IPS DF 6.9 (cell line): ENCODE data around the gene CALU.
A peak's percentile ranks its signal among the peaks of the same experiment; 100 is the strongest.

Experiments used
- DNase-seq: peaks from one replicate; pipeline ENCODE4 v3.0.0-alpha.2; 2013; ENCODE audit warnings: low read depth, low spot score
- H3K27ac ChIP-seq: one replicate; pipeline ENCODE4 v1.5.1; 2013; ENCODE audit warnings: low read length, control low read depth
- H3K27me3 ChIP-seq: 2 replicates; pipeline ENCODE4 v1.6.1; 2013; ENCODE audit warnings: mild to moderate bottlenecking, low read length; ENCODE audit not compliant: control insufficient read depth, insufficient read depth
- H3K36me3 ChIP-seq: 2 replicates; pipeline ENCODE4 v1.6.1; 2013; ENCODE audit warnings: low read length; ENCODE audit not compliant: control insufficient read depth, insufficient read depth
- H3K4me1 ChIP-seq: 2 replicates; pipeline ENCODE4 v1.6.1; 2013; ENCODE audit warnings: low read length; ENCODE audit not compliant: control insufficient read depth, insufficient read depth
- H3K4me3 ChIP-seq: 2 replicates; pipeline ENCODE4 v1.5.1; 2013; ENCODE audit warnings: mild to moderate bottlenecking, low read length
- H3K9me3 ChIP-seq: 2 replicates; pipeline ENCODE4 v1.6.1; 2013; ENCODE audit warnings: low read length, inconsistent platforms; ENCODE audit not compliant: control insufficient read depth, insufficient read depth
- WGBS: extraction: QIAGEN DNeasy Blood & Tissue Kit; methylation state at CpG from one replicate; pipeline ENCODE4 v1.1.7; 2013; ENCODE audit warnings: mixed read lengths, missing lambda C conversion rate; ENCODE audit not compliant: insufficient read length, insufficient coverage; 5-methylcytosine and 5-hydroxymethylcytosine counted together

Gene CALU

GRCh38 chr7:128703609-128704241, 35.4 kb upstream of the CALU start:
- no peak overlapping the region for H3K27ac ChIP-seq
- no CpG with 5 or more reads among the region's 7 CpGs for WGBS
- H3K9me3 ChIP-seq, result no peaks in the 10 kb centered on the region
- H3K4me3 ChIP-seq, result no peak overlapping the region
- peaks cover 3% of the 10 kb centered on the region; the same call in 1 of the 2 replicates for H3K4me1 ChIP-seq
- H3K27me3 ChIP-seq, result no peaks in the 10 kb centered on the region
- no peak for DNase-seq
- H3K36me3 ChIP-seq, result no peaks in the 10 kb centered on the region

GRCh38 chr7:128705891-128706333, 33.2 kb upstream of the CALU start:
- Histone ChIP-seq H3K4me3 (no peak overlapping the region), H3K9me3 (no peaks in the 10 kb centered on the region), H3K27me3 (no peaks in the 10 kb centered on the region), H3K27ac (no peak overlapping the region), H3K4me1 (peaks cover 3% of the 10 kb centered on the region; the same call in 1 of the 2 replicates), H3K36me3 (no peaks in the 10 kb centered on the region)
- DNase-seq, result no peak
- no CpG with 5 or more reads among the region's 3 CpGs for WGBS

- no peak overlapping the region for H3K27ac ChIP-seq
- no peaks in the 10 kb centered on the region for H3K9me3 ChIP-seq
- H3K4me3 ChIP-seq, result no peak overlapping the region
- peaks cover 3% of the 10 kb centered on the region; the same call in 1 of the 2 replicates for H3K4me1 ChIP-seq
- no CpG with 5 or more reads among the region's 1 CpG for WGBS
- H3K27me3 ChIP-seq, result no peaks in the 10 kb centered on the region
- no peak for DNase-seq
- H3K36me3 ChIP-seq, result no peaks in the 10 kb centered on the region
Observed at GRCh38 chr7:128707752-128708151, 31.4 kb upstream of the CALU start.

- Histone ChIP-seq H3K9me3 (no peaks in the 10 kb centered on the region), H3K27me3 (no peaks in the 10 kb centered on the region), H3K4me3 (no peak overlapping the region), H3K4me1 (peaks cover 3% of the 10 kb centered on the region; the same call in 1 of the 2 replicates), H3K27ac (no peak overlapping the region), H3K36me3 (no peaks in the 10 kb centered on the region)
- WGBS, result no CpG with 5 or more reads among the region's 3 CpGs
- DNase-seq, result no peak
Observed at GRCh38 chr7:128708235-128708634, 30.9 kb upstream of the CALU start.

- WGBS, result no CpG with 5 or more reads among the region's 3 CpGs
- no peaks in the 10 kb centered on the region for H3K36me3 ChIP-seq
- no peak overlapping the region for H3K4me3 ChIP-seq
- peak; percentile 20 for DNase-seq
- no peak overlapping the region for H3K27ac ChIP-seq
- H3K27me3 ChIP-seq, result no peaks in the 10 kb centered on the region
- peaks cover 3% of the 10 kb centered on the region; the same call in 1 of the 2 replicates for H3K4me1 ChIP-seq
- no peaks in the 10 kb centered on the region for H3K9me3 ChIP-seq
Observed at GRCh38 chr7:128708824-128709223, 30.3 kb upstream of the CALU start.

GRCh38 chr7:128710481-128710880, 28.7 kb upstream of the CALU start:
- WGBS, result no CpG with 5 or more reads among the region's 6 CpGs
- Histone ChIP-seq H3K9me3 (no peaks in the 10 kb centered on the region), H3K27ac (no peak overlapping the region), H3K27me3 (no peaks in the 10 kb centered on the region), H3K4me3 (no peak overlapping the region), H3K4me1 (0 out of 2 replicates have a peak, but pooled peaks cover 1% of the 10 kb centered on the region), H3K36me3 (no peaks in the 10 kb centered on the region)
- DNase-seq, result no peak

GRCh38 chr7:128713794-128714193, 25.4 kb upstream of the CALU start:
- H3K9me3 ChIP-seq, result no peaks in the 10 kb centered on the region
- H3K27me3 ChIP-seq, result no peaks in the 10 kb centered on the region
- no CpG with 5 or more reads among the region's 2 CpGs for WGBS
- 0 out of 2 replicates have a peak, but pooled peaks cover 2% of the 10 kb centered on the region for H3K4me1 ChIP-seq
- no peak overlapping the region for H3K4me3 ChIP-seq
- no peak for DNase-seq
- H3K27ac ChIP-seq, result no peak overlapping the region
- H3K36me3 ChIP-seq, result no peaks in the 10 kb centered on the region

DNA sequence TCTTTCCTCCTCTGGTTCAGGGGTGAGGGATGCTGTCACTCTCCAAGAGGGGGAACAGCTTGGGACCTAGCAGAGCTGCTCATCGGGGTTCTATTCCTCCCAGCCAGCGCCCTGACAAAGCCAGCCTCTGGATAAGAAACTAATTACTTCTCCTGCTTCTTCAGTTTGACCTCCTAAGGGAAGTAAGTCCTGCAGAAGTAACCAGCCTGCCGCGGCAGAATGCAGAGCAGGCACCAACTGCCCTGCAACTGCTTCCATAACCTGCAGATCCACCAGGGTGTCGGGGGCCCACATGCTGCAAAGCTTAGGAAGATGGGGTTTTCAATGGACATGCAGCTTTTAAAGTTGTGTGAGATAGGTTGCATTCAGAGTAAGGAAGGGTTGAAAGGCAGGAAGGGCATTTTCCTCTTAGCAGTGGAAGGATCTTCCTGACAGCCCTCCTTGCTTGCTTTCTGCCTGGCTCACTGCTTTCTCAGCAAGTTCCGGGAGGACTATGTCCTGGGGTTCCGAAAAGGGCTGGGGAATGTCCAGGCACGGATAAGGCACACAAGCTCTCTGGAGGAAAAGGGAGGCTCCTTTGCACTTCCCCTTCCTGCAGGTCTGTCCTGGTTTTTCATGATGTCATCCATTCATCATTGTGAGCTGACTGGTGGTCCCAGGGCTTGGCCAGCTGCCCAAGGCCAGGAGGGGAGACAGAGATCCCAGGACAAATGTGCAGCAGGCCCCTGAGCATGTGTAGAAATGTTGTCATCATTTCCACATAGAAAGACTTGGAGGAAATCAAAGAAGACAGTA, 24.3 kb upstream of the CALU start:
- H3K4me3 ChIP-seq, result no peak overlapping the region
- WGBS, result no CpG with 5 or more reads among the region's 8 CpGs
- H3K9me3 ChIP-seq, result no peaks in the 10 kb centered on the region

GRCh38 chr7:128718967-128719642, 20.1 kb upstream of the CALU start:
- no peaks in the 10 kb centered on the region for H3K36me3 ChIP-seq
- 0 out of 2 replicates have a peak, but pooled peaks cover 2% of the 10 kb centered on the region for H3K4me1 ChIP-seq
- no peaks in the 10 kb centered on the region for H3K27me3 ChIP-seq
- H3K9me3 ChIP-seq, result no peaks in the 10 kb centered on the region
- H3K27ac ChIP-seq, result no peak overlapping the region
- DNase-seq, result no peak
- no CpG with 5 or more reads among the region's 6 CpGs for WGBS
- H3K4me3 ChIP-seq, result no peak overlapping the region

More for the DNA sequence above, 24.3 kb upstream of the CALU start:
- Histone ChIP-seq H3K36me3 (no peaks in the 10 kb centered on the region), H3K27me3 (no peaks in the 10 kb centered on the region), H3K27ac (no peak overlapping the region), H3K4me1 (0 out of 2 replicates have a peak, but pooled peaks cover 2% of the 10 kb centered on the region)
- DNase-seq, result no peak

- H3K9me3 ChIP-seq, result no peaks in the 10 kb centered on the region
- no peaks in the 10 kb centered on the region for H3K36me3 ChIP-seq
- H3K27me3 ChIP-seq, result no peaks in the 10 kb centered on the region
- H3K4me3 ChIP-seq, result no peak overlapping the region
- H3K4me1 ChIP-seq, result no peaks in the 10 kb centered on the region
- no peak for DNase-seq
- H3K27ac ChIP-seq, result no peak overlapping the region
Observed at GRCh38 chr7:128721376-128721775, 17.8 kb upstream of the CALU start.
